Stimulated activated CD8-positive, alpha-beta memory T cell treated with anti-CD3 and anti-CD28 coated beads, Interleukin-12 subunit alpha, Interleukin-12 subunit beta, amount 100 ng/mL, for 24 hours (primary cell): ENCODE results near the gene SMIM41.
A peak's percentile ranks its signal among the peaks of the same experiment; 100 is the strongest.
"Not testable (repeated sequence)": the region's sequence is repeated elsewhere in the genome, so short reads cannot be mapped to it uniquely, and the experiment has no call there.

Experiments used
- DNase-seq: peaks from one replicate; pipeline ENCODE4 v3.0.0-alpha.2; 2020; ENCODE audit errors: extremely low read depth

Gene SMIM41

GRCh38 chr12:52085682-52086180, 6.2 kb downstream of the SMIM41 start:
- no peak for DNase-seq

GRCh38 chr12:52086366-52086765, 6.9 kb downstream of the SMIM41 start:
- DNase-seq, result no peak

- DNase-seq, result no peak
Observed at GRCh38 chr12:52086944-52087835, 7.7 kb downstream of the SMIM41 start.

- DNase-seq, result no peak
Observed at GRCh38 chr12:52087961-52088820, 8.7 kb downstream of the SMIM41 start.

- DNase-seq, result no peak
Observed at GRCh38 chr12:52089491-52089890, 10.0 kb downstream of the SMIM41 start.

GRCh38 chr12:52090291-52090690, 10.8 kb downstream of the SMIM41 start:
- no peak for DNase-seq

- DNase-seq, result no peak
Observed at GRCh38 chr12:52091061-52091460, 11.6 kb downstream of the SMIM41 start.

GRCh38 chr12:52091869-52092268, 12.4 kb downstream of the SMIM41 start:
- no peak for DNase-seq

- no peak for DNase-seq
Observed at GRCh38 chr12:52093346-52093745, 13.8 kb downstream of the SMIM41 start.

GRCh38 chr12:52096332-52097044, 17.0 kb downstream of the SMIM41 start:
- no peak for DNase-seq

GRCh38 chr12:52097045-52097666, 17.7 kb downstream of the SMIM41 start:
- no peak for DNase-seq

GRCh38 chr12:52104431-52105089, 25.1 kb downstream of the SMIM41 start:
- DNase-seq, result not testable (repeated sequence)

GRCh38 chr12:52116222-52117125, 37.0 kb downstream of the SMIM41 start:
- DNase-seq, result peak; percentile 25

GRCh38 chr12:52117806-52118475, 38.4 kb downstream of the SMIM41 start:
- not testable (repeated sequence) for DNase-seq

- DNase-seq, result no peak
Observed at GRCh38 chr12:52119398-52120254, 40.1 kb downstream of the SMIM41 start.

GRCh38 chr12:52120951-52121823, 41.7 kb downstream of the SMIM41 start:
- DNase-seq, result no peak
